ENCODE measurements around the gene WRAP53.

The WRAP53 gene

DNA sequence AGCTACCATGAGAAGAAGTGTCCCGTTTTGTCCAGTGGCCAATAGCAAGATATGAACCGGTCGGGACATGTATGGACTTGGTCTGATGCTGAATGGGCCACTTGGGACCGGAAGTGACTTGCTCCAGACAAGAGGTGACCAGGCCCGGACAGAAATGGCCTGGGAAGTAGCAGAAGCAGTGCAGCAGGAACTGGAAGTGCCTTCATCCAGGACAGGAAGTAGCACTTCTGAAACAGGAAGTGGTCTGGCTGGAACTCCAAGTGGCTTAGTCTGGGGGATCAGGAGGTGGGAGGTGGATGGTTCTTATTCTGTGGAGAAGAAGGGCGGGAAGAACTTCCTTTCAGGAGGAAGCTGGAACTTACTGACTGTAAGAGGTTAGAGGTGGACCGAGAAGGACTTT is 22.0 kb downstream of the WRAP53 start:
- Histone ChIP-seq H3K27ac (no peak overlapping the region), H3K4me3 (no peak overlapping the region)
- DNase-seq (ENCODE audit: low spot score), result no peak
- TF ChIP-seq, protein P1, sequence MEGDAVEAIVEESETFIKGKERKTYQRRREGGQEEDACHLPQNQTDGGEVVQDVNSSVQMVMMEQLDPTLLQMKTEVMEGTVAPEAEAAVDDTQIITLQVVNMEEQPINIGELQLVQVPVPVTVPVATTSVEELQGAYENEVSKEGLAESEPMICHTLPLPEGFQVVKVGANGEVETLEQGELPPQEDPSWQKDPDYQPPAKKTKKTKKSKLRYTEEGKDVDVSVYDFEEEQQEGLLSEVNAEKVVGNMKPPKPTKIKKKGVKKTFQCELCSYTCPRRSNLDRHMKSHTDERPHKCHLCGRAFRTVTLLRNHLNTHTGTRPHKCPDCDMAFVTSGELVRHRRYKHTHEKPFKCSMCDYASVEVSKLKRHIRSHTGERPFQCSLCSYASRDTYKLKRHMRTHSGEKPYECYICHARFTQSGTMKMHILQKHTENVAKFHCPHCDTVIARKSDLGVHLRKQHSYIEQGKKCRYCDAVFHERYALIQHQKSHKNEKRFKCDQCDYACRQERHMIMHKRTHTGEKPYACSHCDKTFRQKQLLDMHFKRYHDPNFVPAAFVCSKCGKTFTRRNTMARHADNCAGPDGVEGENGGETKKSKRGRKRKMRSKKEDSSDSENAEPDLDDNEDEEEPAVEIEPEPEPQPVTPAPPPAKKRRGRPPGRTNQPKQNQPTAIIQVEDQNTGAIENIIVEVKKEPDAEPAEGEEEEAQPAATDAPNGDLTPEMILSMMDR (IDR thresholded peaks at IDR 0.05), result no peak

GRCh38 chr17:7711051-7711755 is 22.9 kb downstream of the WRAP53 start:
- H3K4me3 ChIP-seq, result no peak overlapping the region
- no peak overlapping the region for H3K27ac ChIP-seq
- DNase-seq (ENCODE audit: low spot score), result no peak
- TF ChIP-seq, protein P1 (IDR thresholded peaks at IDR 0.05), result no peak

DNA sequence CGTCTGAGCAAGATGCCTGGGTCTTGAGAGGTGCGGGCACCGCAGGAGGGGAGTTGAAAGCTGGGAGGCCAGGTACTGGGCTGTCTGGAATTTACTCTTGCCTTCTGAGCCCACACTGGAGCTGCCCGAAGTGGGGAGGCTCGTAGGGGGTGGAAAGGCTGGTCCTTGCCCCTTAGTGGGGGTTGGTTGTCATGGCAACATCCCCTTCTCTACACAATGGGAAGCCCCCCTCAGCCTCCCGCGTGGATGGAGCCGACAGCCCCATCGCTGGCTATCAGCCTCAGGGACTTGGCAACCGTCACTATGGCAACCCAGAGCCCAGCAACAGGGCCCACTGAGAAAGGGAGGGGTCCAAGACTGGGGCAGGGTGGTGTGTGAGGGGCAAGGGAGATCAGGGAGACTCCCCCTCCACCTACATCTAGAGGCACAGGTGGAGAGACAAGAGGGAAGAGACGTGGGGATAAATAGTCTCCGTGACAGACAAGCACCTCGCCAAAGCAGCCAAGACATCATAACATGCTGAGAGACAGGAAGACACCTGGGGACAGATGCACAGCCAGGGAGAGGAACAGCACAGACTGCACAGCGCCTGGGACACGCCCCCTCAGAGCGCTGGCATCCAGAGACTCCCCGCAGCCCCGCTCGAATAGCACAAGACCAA is 24.0 kb downstream of the WRAP53 start:
- Histone ChIP-seq H3K4me3 (no peak overlapping the region), H3K27ac (no peak overlapping the region)
- peak; percentile 69 for DNase-seq (ENCODE audit: low spot score)
- TF ChIP-seq, protein P1 (IDR thresholded peaks at IDR 0.05), result no peak

- Histone ChIP-seq H3K27ac (no peak overlapping the region), H3K4me3 (no peak overlapping the region)
- TF ChIP-seq, protein P1 (IDR thresholded peaks at IDR 0.05), result no peak
- no peak for DNase-seq (ENCODE audit: low spot score)
These were observed 25.5 kb downstream of the WRAP53 start for GRCh38 chr17:7713782-7714181.

DNA sequence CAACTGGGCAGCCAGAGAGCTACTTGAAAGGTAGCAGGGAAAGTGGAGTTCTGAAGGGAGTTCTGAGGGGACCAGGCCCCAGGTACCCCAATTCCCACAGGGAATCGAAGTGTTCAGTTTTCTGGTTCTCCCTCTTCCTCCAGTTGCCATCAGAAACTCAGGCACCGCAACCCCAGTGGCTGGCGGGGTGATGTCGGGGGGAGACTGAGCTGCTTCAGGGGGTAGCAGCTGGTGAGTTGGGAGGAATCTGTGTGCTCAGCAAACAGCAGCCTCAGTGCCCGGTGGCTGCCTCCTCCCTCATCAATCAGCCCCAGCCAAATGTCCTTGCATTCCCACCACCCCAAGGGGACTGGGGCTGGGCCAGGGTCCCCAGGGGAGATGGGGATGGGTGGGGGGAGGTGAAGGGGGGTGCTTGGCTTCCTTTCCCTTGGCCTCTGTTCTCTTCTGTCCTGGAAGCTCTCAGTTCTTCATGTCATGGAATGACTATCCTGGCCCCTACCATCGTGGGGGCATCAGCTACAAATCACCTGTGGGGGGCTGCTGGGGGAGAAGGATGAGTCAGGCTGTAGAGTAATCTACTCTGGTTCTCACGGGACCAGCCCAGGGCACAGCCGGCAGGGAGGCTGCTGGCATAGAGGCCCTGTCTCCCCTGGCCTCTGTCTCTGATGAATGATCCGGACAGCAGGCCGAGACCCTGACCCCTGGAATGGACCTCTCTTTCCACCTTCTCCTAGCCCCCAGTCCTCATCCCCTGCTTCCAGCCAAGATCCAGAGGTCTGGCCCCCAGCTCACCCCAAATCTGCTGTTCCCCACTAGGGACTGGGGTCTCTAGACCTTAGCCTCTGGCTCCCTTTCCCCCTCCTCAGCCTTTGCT is 26.7 kb downstream of the WRAP53 start:
- no peak overlapping the region for H3K27ac ChIP-seq
- peak; percentile 62 for DNase-seq (ENCODE audit: low spot score)
- TF ChIP-seq, protein P1 (IDR thresholded peaks at IDR 0.05), result no peak

DNA sequence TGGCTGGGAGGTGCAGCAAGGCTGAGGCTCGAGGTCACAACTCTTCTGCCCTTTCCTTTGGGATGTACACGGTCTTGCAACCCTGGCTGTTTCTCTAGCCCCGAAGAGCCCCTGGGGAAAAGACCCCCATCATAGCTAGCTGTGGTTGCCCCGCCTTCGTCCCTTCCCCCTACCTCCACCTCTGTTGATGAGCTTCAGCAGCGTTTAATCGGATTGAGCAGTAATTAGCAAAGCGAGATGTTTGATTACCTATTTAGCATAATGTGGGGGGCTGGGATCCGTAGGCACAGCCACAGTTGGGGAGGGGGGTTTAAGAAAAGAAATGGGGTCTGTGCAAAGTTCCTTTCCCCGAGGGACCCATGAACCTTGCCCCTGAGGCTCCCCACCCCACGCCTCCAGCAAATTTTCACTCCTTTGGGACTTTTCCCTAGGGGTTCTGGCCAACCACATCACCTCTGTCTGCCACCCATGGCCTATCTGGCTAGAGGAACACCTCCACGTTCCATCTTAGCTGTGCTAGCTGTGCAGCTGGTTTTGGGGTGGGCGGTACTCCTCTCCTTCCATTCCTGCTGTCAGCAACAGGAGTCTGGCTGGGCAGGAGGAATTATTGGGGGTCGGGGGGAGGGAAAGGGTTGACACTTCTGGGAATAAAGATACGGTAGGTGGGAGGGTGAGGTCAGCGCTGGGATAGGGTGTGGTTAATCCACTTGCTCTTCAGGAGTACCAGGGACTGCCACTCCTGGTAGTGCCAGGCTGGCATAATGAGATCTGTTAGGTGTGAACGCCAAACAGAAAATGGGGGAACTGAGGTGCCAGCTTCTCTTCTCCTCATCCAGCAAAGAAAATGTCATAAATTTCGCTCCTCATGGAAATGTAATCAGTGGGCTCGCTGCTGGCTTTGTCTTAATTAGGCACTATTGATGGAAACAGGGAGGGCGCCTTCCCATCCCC is 27.9 kb downstream of the WRAP53 start:
- DNase-seq (ENCODE audit: low spot score), result no peak
- H3K4me3 ChIP-seq, result peak overlapping the region; percentile 79
- H3K27ac ChIP-seq, result no peak overlapping the region
- TF ChIP-seq, protein P1 (IDR thresholded peaks at IDR 0.05), result no peak

More for the DNA sequence above, 26.7 kb downstream of the WRAP53 start:
- no peak overlapping the region for H3K4me3 ChIP-seq

Data from coronary artery (tissue), 2 donors.